Dermis microvascular lymphatic vessel endothelial cell (primary cell): Measurements from ENCODE around the gene RAD9B. TPM values are rescaled to one million over a fixed set of nuclear protein-coding genes. Genes with fewer than 3 reads are reported as not detected.
"Not testable (repeated sequence)": the region's sequence is repeated elsewhere in the genome, so short reads cannot be mapped to it uniquely, and the experiment has no call there.

Source experiments
- DNase-seq, 2 donors: peaks; one replicate each; pipeline versions ENCODE4 v3.0.0 to v3.0.0-alpha.2; 2010; ENCODE audit warnings: low read depth in 2 of 2
- total RNA-seq: library from RNA; depleted of rRNA; stranded (reverse); fragments of >200 nt; gene quantifications from 2 replicates; pipeline ENCODE4 v1.2.1, GENCODE V29; 2014

Gene RAD9B
- total RNA-seq, 1 donor from 2014 or later = 0.26 TPM

GRCh38 chr12:110520876-110521712 lies 19.0 kb downstream of the RAD9B start:
- not testable (repeated sequence) for DNase-seq

DNA sequence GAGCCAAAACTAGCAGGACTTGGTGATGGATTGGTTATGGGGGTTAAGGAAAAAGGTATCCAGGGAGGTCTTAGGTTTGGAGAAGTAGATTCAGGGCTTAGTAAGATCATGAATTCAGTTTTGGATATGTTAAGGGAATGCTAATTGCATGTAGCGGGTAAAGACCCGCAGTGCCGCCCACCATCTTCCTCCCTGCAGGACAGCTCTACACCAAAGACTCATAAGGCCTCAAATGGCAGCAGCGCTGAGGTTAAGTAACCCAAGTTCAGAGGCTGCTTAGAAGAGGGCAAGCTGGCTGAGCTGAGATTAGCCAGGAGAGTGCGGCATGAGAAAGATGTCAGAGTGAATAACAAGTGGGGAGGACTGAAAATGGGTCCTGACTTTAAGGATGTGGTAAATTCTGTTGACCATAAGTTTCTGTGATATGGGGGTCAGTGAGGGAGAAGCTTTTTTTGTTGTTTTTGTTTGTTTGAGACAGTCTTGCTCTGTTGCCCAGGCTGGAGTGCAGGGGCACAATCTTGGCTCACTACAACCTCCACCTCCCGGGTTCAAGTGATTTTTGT lies 26.2 kb downstream of the RAD9B start:
- DNase-seq = no peak

- no peak for DNase-seq
Measured at GRCh38 chr12:110530511-110530910, 28.4 kb downstream of the RAD9B start.

GRCh38 chr12:110531741-110532333 lies 29.7 kb downstream of the RAD9B start:
- DNase-seq = no peak

- DNase-seq = no peak
Measured at GRCh38 chr12:110532644-110533043, 30.5 kb downstream of the RAD9B start.

DNA sequence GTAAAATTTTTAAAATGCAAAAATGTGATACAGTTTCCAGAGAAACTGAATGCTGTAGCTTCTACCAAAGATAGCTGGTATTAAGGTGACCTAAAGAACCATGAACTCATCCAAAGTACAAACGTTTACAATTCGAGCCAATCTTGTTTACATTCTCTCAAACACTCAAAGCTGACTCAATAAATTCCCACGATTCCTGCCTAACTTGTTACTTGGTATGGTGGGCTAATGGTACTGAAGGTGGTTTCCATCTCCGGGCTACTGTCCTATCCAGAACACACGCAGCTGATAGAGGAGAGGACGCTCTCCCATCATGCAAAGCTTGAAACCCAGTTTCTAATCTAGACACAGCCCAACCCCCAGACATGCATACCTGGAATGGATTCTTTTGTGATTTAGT lies 31.5 kb downstream of the RAD9B start:
- DNase-seq = no peak

DNA sequence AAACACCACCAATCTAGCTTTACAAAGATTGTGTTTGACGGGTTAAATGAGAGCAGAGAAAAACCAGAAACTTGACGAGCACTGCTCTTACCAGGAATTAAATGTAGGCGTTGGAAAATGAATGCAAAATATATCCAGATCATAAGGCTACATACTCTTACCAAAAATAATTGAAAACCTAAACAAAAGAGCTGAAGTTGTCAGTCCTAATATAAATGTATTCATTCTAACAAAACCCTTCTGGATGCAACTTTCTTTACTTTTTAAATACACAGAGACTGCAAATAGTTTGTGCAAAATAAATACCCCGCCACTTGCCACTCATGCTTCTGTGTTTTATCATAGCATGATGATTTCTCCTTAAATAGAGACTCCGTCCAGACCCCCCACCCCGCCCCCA lies 32.7 kb downstream of the RAD9B start:
- no peak for DNase-seq

- no peak for DNase-seq
Measured at GRCh38 chr12:110536834-110537604, 34.9 kb downstream of the RAD9B start.

DNA sequence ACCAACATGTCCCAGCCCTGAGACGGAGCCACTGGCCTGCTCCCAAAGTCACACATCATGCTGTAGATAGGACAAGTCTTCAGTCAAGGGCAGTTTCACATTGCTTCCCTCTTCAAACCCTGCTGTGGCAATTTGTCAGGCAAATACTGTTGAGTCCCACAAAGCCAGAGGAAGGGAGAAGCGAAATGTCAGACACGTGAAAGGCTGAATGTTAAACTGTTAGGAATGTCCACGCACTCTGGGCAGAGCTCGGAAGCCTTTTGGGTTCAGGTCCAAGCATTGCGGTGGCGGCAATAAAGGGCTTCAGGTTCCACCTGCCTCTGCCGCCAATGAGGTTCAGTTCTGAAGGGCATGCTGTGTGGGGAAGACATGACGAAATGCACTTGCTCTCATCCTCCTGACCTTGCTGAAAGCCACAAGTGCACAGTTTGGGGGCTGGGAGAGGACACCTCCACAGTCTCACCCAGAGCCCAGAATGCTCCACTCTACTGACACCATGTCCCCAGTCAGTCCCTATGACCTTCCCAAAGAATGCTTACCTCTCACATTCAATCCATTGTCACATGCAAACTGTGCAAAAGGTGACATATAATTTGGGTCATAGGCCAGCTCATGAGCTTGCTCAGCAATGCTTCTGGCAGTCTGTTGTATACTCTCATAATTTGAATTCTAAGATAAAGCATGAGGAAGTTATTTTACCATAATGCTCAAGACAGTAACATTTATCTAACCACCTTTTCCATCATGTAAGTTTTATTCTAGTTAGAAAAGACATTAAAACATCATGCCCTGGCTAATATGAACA lies 35.7 kb downstream of the RAD9B start:
- no peak for DNase-seq

GRCh38 chr12:110538869-110539622 lies 36.9 kb downstream of the RAD9B start:
- peak in 1 of 2 donors; percentile 45 for DNase-seq

DNA sequence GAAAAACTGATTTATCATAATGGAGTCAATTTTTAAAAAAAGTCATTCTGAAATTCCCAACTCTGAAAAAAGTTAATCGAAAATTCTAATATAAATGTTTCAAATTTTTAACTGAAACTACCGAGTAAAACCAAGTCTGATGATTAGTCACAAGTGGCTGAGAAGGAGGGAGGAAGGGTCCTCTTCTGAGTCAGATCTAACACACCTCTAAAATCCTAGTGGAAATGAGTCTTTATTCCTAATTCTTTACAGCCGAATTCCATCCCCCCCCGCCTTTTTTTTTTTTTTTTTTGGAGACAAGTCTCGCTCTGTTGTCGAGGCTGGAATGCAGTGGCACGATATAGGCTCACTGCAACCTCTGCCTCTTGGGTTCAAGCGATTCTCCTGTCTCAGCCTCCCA lies 37.9 kb downstream of the RAD9B start:
- no peak for DNase-seq

- peak; percentile 91 to 92 for DNase-seq
Measured at GRCh38 chr12:110543252-110543959, 41.3 kb downstream of the RAD9B start.

- no peak for DNase-seq
Measured at GRCh38 chr12:110543965-110544364, 41.8 kb downstream of the RAD9B start.

DNA sequence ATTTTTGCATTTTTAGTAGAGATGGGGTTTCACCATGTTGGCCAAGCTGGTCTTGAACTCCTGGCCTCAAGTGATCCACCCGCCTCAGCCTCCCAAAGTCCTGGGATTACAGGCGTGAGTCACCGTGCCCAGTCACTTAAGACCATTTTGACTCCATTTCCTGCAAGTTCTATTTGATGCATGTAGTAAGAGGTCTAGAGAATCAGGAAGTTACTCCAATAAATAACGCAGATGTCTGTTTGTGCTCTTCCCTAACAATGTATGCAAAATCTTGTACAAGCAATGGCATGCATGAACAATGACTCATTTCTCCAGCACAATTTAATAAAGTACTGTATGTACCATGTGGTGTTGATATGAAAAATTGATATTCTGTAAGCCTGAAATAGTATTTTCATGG lies 43.1 kb downstream of the RAD9B start:
- peak in 1 of 2 donors; percentile 94 for DNase-seq

DNA sequence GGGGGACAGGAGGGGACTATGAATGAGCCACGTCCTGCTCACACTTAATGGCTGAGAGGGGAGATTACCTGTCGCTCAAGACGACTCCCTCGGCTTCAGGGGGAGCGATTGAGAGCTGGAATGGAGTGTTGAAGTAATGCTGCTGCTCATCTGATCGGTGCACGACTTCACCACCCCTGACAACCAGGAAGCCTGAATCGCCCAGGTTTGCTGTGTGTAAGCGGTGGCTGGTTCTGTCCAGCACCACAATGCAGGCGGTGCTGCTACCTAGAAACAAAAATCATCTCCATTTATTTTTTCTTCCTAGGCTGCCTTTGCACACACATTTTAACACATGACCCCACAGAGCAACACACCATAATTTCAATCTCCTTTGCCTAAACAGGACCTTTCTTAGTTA lies 43.7 kb downstream of the RAD9B start:
- DNase-seq = peak in 1 of 2 donors; percentile 44

- DNase-seq = peak in 1 of 2 donors; percentile 61
Measured at GRCh38 chr12:110546339-110546738, 44.2 kb downstream of the RAD9B start.

- peak in 1 of 2 donors; percentile 35 for DNase-seq
Measured at GRCh38 chr12:110547090-110547489, 45.0 kb downstream of the RAD9B start.

GRCh38 chr12:110548678-110549077 lies 46.5 kb downstream of the RAD9B start:
- DNase-seq = no peak

DNA sequence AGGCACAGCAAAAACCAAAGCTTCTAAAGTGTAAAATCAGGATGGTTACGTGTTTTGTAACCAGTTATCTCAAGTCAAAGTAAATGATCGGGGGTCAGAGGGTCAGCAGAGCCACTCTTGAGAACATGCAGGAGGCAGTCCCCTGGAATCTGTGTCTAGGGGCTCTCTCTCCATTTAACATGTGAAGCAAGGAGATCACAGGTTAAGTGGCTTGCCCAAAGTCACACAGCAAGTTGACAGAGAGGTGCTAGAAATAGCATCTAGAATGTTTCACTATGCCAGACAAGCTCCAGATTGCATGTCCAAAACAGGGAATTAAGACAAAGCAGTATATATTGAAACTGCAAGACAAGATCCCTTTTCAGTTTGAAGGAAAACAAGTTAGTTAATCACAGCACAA lies 47.6 kb downstream of the RAD9B start:
- no peak for DNase-seq

- no peak for DNase-seq
Measured at GRCh38 chr12:110550981-110551380, 48.9 kb downstream of the RAD9B start.
